GM12875 (cell line): ENCODE data around the gene HEMK1.

ENCODE experiments used
- H3K4me3 ChIP-seq: one replicate; pipeline ENCODE4 v1.5.1; 2011; ENCODE audit warnings: low read depth, low read length, control low read depth
- CTCF ChIP-seq: IDR thresholded peaks from 2 replicates; pipeline ENCODE4 v1.5.1; 2011; ENCODE audit warnings: low read depth, mild to moderate bottlenecking, control low read depth, inconsistent platforms, low read length, moderate library complexity, borderline replicate concordance; ENCODE audit not compliant: insufficient read depth

HEMK1 gene

DNA sequence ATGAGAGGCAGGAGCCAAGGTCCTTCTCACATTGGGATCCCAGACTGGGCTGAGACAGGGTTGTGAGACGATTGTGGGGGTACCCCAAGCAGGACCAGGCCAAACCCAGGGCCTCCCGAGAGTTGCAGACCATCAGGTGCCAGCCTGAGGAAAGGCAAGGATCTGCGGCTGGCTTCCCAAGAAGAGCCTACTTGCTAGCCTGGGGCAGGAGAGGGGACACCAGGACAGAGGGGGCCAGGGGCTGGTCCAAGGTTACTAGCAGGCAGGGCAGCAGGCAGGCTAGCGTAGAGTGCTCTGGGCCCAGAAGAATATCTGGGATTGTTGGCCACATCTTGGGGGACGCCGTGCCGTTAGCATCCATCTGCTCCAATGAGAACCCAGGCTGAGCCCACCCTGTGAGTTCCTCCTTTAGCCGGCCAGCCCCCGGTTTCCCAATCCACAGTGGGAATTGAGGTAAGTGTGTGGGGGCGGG, 41.7 kb downstream of the HEMK1 start:
- TF ChIP-seq CTCF: no peak

DNA sequence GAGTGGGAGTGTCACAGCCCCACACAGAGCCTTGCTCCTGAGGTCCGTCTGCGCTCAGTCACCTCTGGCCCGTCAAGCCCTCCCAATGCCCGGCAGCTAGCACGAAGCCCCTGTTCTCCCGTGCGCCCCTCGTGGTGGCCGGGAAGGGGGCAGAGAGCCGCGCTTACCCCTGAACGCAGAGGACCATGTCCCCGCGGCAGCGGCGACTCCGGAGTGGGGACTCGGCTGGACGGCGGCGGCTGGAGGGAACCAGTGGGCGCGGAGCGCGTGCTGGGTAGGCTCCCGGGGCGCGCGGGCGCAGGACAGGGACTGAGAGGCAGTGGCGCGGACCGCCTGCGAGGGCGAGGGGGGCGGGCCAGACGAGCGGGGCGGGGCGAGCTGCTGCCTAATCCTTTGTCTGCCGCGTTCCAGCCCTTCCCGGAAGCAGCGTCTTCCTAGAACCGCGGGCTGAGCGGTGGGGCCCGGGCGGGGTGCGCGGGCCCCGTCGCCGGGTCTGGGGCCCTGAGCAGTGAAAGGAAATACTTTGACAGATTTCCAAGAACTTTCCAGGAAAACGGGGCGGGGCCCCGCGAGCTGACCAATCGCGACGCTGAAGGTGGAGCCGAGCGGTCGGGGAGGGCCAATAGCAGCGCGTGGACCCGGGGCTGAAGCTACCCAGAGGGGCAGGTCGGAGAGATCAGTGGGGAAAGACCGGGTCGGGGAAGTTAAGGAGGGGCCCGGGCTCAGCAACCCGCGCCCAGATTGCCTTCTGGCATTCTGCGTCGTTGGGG, 42.3 kb downstream of the HEMK1 start, which contains the start of gene CISH:
CISH (minus strand) TSS at position 311 of the 770 bp plus-strand sequence; CDS start at position 187, 124 bp downstream.
- peak within 1 kb of the TSS; percentile 66 for H3K4me3 ChIP-seq
- peak; percentile 74 for TF ChIP-seq CTCF

More for the DNA sequence above, 41.7 kb downstream of the HEMK1 start:
- peak overlapping the region; percentile 66 for H3K4me3 ChIP-seq

DNA sequence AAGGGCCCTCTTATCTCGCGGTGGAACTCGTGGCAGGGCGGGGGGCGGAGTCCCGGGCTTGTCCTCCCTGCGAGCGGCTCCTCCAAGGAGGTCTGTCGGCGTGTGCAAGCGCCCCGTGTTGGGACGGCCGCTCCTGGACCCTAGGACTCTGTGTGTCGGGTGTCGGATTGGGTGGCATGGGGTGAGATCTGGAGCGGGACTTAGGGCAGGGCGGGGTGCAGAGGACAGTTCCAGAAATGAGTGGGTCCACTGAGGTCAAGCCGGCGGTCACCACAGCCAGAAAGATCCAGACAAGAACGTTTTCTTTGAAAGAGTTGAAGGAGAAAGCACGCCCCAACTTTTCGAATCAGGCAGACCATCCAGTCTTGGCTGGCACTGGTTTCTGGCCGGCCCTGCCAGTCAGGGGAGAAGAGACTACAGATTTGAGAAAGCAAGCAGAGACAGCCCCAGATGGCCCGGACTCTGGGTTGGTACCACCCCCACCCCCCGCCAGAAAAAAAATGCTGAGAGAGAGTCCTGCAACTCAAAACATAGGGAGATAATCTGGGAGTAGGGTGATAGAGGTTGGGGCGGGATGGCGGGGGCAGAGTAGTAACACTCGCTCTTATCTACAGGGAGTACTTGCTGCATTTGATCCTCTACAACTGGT, 43.0 kb downstream of the HEMK1 start:
- no peak for TF ChIP-seq CTCF
- peak overlapping the region; percentile 66 for H3K4me3 ChIP-seq

GRCh38 chr3:50612970-50613846, 43.9 kb downstream of the HEMK1 start:
- H3K4me3 ChIP-seq: no peak overlapping the region
- no peak for TF ChIP-seq CTCF

GRCh38 chr3:50615190-50615589, 45.9 kb downstream of the HEMK1 start:
- no peak overlapping the region for H3K4me3 ChIP-seq
- no peak for TF ChIP-seq CTCF

DNA sequence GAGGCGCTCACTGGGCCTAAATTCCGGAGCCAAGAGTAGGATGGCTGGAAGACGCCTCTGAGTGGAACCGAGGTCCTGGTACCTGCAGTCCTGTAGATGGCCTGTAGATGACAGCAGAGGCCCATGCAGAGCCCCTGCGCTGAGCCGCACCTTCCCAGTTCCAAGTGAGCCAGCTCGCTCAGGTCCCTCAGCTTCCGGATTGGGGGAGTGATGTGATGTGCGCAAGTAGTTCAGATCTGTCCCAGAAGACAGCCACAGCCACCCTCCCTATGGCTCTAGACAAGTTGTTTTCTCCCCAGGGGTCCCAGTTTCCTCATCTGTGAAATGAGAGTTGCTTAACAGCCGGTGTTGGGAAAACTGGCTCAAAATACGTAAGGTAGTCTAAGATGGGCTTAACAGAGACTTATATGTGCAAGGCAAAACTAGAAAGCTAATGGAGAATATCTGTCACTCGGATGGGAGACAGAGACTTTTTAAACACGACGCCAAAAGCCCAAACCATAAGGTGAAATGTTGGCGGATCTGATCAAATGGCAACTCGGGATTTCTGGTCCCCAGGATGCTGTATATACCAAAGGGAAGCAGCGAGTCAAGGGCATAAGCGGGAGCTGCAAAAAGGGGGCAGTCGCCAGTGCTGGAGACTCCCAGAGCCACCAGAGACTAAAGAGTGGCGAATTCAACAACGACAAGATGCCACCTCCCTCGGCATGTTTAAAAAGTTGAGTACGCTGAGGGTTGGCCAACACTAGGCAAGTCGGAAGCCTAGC, 46.9 kb downstream of the HEMK1 start:
- TF ChIP-seq CTCF: peak; percentile 100

More for the DNA sequence above, 46.9 kb downstream of the HEMK1 start:
- H3K4me3 ChIP-seq: peak overlapping the region; percentile 43
